Measurements from ENCODE around the gene ZNF525.
A peak's percentile ranks its signal among the peaks of the same experiment; 100 is the strongest.
"Not testable (repeated sequence)": the region's sequence is repeated elsewhere in the genome, so short reads cannot be mapped to it uniquely, and the experiment has no call there.

ZNF525 gene

DNA sequence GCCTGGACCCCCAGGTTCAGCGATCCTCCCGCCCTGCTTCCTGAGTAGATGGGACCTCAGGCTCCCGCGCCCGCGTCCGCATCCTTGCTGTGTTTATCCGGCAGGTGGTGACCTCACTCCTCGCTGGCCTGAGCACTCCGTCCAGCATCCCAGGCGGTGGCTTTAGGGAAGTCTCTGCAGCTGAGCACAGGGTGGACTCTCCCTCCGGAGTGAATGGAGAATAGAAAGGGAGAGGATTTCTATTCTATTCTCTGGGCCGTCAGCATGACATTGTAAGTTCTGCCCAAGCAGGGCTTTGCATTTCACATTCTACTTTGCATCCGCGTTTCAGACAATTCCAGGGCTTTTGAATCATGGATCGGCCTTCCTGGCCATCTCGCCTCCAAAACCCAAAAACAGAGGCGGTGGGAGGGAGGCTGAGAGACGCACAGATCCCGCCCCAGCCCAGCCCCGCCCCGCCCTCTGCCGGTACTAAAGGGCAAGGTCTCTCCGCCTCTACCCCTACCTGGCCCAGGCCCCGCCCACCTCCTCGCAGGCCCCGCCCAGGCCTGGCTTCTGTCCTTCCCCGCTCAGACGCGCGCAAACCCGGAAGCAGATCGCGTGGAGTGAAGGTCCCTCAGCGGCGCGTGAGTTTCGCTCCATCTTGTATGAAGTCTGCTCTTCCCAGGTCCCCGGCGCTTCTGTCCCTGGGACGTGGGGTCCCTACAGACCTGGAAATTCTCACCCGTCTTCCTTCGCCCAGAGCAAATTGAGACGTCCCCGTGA lies at the start of gene ZNF525:
TSS of gene ZNF525 (plus strand) at position 572 of the 765 bp plus-strand sequence. CDS start 6,577 bp downstream, outside the sequence.
- peak; percentile 93 to 95 for DNase-seq (ENCODE audit: low read depth in 2 of 2, low spot score in 1 of 2)

DNA sequence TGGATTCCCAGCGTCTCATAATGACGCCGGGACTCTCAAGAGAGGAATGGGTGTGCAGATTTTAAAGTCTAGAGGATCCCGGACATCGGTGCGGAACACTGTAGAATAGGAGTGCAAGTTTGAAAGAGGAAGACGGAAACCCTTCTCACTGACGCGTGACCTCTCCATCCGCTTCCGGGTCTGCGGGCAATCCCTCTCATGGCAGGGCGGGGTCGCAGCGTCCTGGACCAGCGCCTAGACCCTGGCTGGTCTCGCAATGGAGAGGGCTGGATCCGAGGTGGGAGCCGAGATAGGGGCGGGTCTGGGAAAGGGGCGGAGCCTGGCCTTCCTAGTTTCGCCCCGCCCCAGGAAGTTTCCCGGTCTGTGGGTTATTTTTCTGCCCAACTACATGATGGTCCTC lies 36.5 kb upstream of the ZNF525 start:
- DNase-seq (ENCODE audit: low read depth in 2 of 2, low spot score in 1 of 2) = no peak

DNA sequence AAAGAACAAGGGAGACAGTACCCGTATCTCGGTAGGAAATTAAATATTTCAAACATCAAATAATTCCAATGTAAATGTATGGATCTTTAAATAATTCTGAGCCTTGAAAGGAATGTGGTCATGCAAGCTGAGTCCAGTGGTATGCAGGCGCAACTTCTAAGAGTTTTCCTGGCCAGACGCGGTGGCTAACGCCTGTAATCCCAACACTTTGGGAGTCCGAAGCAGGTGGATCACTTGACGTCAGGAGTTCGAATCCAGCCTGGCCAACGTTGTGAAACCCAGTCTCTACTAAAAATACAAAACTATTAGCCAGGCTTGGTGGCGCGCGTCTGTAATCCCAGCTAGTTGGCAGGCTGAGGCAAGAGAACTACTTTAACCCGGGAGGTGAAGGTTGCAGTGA lies 33.0 kb upstream of the ZNF525 start:
- no peak for DNase-seq (ENCODE audit: low read depth in 2 of 2, low spot score in 1 of 2)

DNA sequence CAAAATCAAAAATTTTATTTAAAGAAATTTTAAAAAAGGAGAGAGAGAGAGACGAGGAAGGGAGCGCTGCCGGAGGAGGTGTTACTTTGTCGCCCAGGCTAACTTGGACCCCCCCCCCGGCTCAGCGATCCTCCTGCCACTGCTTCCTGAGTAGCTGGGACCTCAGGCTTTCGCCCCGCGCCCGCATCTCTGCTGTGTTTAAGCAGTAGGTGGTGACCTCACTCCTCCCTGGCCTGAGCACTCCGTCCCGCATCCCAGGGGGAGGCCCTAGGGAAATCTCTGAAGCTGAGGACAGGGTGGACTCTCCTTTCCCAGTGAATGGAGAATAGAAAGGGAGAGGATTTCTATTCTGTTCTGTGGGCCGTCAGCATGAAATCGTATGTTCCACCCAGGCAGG lies 32.4 kb upstream of the ZNF525 start:
- peak in 1 of 2 donors; percentile 1 for DNase-seq (ENCODE audit: low read depth in 2 of 2, low spot score in 1 of 2)

DNA sequence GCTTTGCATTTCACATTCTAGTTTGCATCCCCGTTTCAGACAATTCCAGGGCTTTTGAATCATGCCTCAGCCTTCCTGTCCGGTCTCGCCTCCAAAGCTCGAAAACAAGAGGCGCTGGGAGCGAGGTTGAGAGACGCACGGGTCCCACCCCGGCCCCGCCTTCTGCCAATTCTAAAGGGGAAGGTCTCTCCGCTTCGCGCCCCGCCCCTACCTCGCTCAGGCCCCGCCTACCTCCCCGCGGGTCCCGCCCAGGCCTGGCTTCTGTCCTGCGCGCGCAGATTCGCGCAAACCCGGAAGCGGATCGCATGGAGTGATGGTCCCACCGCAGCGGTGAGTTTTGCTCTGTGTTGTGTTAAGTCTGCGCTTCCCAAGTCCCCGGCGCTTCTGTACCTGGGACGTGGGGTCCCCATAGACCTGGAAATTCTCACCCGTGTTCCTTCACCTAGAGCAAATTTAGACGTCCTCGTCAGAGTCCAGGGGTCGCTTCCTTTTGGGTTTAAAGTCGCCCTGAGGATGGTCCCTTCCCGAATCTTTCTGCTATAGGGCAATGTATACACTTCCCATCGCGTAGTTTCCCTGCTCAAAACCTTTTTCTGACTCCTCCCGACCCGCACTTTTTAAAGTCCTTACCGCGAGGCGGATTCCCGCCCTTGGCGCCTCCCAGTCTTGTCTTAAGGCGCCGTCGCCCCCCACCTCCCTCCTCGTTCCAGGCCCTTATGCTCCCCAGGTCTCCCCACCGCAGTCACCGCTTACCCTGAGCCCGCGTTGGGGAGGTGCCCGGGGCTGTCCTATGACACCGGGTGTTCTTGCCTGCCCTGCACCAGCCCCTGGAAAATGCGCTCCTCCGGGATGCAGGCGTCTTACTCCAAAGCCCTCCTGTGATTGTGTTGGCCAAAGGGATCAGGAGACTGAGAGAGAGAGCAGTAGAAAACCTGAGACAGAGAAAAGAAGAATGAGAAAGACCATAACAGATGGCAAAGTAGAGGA lies 31.7 kb upstream of the ZNF525 start, which contains the start of gene ZNF845:
TSS of gene ZNF845 (plus strand) at position 287 of the 987 bp plus-strand sequence. CDS start 7,559 bp downstream, outside the sequence.
- peak; percentile 89 to 97 for DNase-seq (ENCODE audit: low read depth in 2 of 2, low spot score in 1 of 2)

DNA sequence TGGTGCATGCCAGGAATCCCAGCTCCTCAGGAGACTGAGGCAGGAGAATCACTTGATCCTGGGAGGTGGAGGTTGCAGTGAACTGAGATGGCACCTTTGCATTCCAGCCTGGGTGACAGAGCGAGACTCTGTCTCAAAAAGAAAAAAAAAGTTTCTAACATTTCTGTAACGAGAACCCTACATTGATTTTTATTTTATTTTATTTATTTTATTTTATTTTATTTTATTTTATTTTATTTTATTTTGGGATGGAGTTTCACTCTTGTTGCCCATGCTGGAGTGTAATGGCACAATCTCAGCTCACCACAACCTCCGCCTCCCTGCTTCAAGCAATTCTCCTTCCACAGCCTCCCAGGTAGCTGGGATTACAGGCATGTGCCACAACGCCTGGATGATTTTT lies 21.1 kb upstream of the ZNF525 start:
- not testable (repeated sequence) for DNase-seq (ENCODE audit: low read depth in 2 of 2, low spot score in 1 of 2)

DNA sequence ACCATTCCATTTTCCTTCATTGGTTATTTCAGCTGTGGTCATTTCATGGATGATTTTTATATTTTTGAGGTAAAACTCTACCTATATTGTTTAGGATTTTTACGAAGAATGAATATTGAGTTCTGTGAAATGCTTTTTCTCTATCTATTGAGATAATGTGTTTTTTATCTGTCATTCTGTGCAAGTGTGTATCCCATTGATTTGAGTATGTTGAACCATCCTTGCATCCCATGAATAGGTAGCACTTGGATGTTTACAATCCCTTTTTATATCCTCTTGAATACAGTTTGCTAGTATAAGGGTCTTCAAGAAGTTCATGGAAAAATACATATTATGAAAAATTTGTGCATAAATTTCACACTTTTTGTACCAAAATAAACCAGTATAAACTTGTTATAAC lies 9.8 kb upstream of the ZNF525 start:
- DNase-seq (ENCODE audit: low read depth in 2 of 2, low spot score in 1 of 2) = no peak

DNA sequence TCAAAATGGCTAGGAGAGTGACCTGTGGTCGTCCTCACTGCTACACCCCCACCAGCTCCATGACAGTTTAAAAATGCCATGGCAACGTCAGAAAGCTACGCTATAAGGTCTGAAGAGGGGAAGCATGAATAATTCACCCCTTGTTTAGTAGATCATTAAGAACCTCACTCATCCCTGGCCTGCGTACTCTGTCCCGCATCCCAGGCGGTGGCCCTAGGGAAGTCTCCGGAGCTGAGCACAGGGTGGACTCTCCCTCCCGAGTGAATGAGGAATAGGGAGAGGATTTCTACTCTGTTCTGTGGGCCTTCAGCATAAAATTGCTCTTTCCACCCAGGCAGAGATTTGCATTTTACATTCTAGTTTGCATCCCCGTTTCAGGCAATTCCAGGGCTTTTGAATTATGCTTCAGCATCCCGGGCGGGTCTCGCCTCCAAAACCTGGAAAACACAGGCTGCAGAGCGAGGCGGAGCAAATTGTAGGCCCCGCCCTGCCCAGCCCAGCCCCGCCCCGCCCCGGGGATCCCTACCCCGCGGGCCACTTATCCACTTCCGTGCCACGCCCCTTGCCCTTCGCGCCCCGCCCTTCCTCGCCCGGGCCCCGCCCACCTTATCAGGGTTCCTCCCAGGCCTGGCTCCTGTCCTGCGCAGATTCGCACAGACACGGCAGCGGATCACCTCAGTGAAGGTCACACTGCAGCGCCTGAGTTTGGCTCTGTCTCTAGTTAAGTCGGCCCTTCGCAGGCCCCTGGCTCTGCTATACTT lies 7.5 kb upstream of the ZNF525 start:
- DNase-seq (ENCODE audit: low read depth in 2 of 2, low spot score in 1 of 2) = no peak

DNA sequence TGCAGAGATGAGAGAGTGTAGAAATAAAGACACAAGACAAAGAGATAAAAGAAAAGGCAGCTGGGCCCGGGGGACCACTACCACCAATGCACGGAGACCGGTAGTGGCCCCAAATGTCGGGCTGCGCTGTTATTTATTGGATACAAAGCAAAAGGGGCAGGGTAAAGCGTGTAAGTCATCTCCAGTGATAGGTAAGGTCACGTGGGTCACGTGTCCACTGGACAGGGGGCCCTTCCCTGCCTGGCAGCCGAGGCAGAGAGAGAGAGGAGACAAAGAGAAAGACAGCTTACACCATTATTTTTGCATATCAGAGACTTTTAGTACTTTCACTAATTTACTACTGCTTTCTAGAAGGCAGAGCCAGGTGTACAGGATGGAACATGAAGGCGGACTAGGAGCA lies 5.4 kb upstream of the ZNF525 start:
- not testable (repeated sequence) for DNase-seq (ENCODE audit: low read depth in 2 of 2, low spot score in 1 of 2)

DNA sequence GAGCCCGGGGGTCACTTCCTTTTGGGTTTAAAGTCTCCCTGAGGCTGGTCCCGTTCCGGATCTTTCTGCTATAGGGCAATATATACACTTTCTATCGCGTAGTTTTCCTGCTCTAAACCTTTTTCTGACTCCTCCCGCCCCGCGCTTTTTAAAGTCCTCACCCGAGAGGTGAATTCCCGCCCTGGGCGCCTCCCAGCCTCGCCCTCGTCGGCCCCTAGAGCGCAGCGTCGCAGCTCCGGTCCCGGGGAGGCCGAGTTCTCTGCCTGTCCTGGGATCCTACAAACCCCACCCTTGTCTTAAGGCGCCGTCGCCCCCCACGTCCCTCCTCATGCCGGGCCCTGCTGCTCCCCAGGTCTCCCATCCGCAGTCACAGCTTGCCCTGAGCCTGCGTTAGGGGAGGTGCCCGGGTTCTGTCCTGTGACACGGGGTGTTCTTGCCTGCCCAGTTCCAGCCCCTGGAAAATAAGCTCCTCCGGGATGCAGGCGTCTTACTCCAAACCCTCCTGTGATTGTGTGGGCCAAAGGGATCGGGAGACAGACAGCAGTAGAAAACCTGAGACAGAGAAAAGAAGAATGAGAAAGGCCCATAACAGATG lies 491 bp downstream of the ZNF525 start:
- peak in 1 of 2 donors; percentile 1 for DNase-seq (ENCODE audit: low read depth in 2 of 2, low spot score in 1 of 2)

DNA sequence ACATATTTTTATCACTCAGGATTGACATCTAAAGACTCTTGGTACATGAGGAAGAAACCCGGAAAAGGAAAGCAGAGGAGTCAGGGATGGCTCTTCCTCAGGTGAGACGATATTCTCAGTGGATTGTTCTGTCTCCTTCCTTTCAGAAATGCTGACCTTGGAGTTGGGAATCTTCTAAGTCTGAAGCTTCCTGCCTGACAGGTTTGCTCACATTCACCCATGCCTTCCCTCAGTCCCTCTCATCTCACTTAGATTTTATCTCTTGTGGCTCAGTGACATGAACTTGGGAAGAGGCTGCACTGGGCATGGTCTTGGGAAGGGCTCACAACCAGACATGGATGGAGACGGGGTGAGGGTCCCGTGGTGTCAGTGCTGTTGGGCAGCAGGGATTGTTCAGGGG lies 6.7 kb downstream of the ZNF525 start:
- DNase-seq (ENCODE audit: low read depth in 2 of 2, low spot score in 1 of 2) = no peak

DNA sequence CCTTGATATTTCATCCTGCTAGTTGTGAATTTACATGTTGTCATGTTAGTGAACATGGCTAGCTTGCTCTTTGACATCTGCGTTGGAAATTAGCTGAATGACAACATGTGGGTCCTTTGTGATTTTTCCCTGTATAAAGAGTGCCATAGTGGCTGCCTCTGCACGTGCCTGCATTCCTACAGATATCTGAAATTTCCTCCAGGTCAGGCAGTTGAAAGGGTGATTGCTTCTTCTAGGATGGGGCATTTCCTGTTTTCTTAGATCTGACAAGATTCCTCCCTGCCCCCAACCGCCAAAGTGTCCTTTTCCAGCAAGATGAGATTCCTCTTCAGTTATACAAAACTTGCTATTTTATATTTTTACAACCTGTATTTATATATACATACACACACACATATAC lies 8.8 kb downstream of the ZNF525 start:
- no peak for DNase-seq (ENCODE audit: low read depth in 2 of 2, low spot score in 1 of 2)

DNA sequence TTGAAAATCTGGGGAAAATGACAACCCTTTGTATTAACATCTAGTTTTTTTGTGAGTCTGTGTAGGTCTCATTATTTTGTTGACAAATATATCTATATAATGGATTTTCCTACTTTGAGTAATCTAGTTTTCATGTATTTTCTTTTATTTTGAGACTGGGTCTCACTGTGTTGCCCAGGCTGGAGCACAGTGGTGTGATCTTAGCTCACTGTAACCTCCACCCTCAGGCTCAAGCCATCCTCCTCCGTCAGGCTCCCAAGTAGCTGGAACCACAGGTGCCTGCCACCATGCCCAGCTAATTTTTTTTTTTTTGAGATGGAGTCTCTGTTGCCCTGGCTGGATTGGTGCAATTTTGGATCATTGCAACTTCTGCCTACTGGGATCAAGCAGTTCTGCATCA lies 9.2 kb downstream of the ZNF525 start:
- DNase-seq (ENCODE audit: low read depth in 2 of 2, low spot score in 1 of 2) = no peak

DNA sequence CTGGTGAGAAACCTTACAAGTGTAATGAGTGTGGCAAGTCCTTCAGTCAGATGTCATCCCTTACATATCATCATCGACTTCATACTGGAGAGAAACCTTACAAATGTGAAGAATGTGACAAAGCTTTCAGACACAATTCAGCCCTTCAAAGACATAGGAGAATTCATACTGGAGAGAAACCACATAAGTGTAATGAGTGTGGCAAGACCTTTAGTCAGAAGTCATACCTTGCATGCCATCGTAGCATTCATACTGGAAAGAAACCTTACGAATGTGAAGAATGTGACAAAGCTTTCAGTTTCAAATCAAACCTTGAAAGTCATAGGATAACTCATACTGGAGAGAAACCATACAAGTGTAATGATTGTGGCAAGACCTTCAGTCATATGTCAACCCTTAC lies 15.9 kb downstream of the ZNF525 start:
- DNase-seq (ENCODE audit: low read depth in 2 of 2, low spot score in 1 of 2) = no peak

DNA sequence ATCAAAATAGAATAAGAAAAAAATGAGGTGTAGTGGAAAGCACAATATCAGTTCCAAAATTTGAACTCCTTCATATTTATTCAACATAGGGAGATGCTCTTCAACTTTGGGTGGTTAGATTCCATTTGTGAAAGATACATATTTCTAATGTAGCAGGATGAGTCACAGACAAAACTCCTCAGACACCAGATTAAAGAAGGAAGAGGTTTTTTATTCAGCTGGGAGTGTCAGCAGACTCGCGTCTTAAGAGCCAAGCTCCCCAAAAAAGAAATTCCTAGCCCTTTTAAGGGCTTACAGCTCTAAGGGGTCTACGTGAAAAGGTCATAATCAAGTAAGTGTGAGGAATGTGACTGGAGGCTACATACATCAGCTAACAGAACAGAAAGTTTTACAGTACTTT lies 22.7 kb downstream of the ZNF525 start:
- no peak for DNase-seq (ENCODE audit: low read depth in 2 of 2, low spot score in 1 of 2)

DNA sequence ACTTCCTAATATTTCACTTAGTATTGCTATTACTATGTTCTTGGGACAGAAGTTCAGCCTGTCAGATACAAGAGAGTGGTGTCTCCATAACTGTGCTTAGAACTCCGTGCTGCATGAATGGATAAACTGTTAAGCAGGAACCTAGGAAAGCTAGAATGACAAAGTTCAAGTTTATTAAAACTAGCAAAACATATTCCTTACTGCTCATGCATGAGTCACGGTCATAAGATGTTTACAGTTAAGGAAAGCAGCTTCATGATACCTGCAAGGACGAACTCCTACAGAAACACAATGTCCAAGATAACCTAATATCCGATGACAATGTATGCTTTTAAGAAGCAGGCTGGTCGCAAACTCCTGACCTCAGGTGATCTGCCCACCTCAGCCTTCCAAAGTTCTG lies 23.4 kb downstream of the ZNF525 start:
- no peak for DNase-seq (ENCODE audit: low read depth in 2 of 2, low spot score in 1 of 2)

DNA sequence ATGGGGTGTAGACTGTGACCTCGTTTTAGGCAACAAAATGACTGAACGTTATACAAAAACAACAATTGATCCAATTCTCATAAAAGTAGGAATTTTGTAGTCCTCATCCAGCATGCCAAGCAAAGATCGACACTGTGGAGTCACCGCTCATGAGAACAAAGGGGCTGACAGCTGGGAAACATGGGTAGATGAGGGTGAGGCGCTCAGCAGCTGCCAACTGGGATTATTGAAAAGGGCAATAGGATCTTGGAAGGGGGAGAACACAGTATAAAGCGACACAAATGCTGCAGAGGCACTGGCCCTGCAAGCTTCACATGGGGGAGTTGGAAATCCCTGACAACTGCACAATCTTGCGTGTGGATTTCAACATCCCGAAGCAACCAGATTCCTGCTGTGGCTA lies 24.1 kb downstream of the ZNF525 start:
- no peak for DNase-seq (ENCODE audit: low read depth in 2 of 2, low spot score in 1 of 2)

DNA sequence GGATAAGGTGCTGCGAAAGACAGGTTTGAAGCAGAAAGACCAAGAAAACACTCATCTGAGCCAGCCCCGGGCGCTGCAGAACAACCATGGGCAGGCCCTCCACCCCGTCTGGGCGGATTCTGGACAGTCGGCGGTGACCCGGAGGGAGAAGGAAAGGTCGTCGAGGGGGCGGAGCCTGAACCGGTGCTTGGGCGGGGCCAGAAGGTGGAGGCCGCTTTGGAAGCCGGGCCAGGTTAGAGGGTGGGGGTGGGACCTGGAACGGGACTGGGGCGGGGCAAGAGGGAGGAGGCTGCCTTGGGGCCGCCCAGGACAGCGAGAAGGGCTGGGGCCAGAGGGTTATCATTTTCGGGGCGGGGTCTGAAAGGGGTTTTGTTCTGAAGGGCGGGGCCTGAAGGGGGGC lies 24.5 kb downstream of the ZNF525 start:
- DNase-seq (ENCODE audit: low read depth in 2 of 2, low spot score in 1 of 2) = no peak

DNA sequence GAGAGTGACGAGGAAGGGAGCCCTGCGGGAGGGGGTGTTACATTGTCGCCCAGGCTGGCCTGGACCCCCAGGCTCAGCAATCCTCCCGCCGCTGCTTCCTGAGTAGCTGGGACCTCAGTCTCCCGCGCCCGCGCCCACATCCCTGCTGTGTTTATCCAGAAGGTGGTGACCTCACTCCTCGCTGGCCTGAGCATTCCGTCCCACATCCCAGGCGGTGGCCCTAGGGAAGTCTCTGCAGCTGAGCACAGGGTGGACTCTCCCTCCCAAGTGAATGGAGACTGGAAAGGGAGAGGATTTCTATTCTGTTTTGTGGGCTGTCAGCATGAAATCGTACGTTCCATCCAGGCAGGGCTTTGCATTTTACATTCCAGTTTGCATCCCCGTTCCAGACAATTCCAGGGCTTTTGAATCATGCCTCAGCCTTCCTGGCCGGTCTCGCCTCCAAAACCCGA lies 29.0 kb downstream of the ZNF525 start:
- no peak for DNase-seq (ENCODE audit: low read depth in 2 of 2, low spot score in 1 of 2)

DNA sequence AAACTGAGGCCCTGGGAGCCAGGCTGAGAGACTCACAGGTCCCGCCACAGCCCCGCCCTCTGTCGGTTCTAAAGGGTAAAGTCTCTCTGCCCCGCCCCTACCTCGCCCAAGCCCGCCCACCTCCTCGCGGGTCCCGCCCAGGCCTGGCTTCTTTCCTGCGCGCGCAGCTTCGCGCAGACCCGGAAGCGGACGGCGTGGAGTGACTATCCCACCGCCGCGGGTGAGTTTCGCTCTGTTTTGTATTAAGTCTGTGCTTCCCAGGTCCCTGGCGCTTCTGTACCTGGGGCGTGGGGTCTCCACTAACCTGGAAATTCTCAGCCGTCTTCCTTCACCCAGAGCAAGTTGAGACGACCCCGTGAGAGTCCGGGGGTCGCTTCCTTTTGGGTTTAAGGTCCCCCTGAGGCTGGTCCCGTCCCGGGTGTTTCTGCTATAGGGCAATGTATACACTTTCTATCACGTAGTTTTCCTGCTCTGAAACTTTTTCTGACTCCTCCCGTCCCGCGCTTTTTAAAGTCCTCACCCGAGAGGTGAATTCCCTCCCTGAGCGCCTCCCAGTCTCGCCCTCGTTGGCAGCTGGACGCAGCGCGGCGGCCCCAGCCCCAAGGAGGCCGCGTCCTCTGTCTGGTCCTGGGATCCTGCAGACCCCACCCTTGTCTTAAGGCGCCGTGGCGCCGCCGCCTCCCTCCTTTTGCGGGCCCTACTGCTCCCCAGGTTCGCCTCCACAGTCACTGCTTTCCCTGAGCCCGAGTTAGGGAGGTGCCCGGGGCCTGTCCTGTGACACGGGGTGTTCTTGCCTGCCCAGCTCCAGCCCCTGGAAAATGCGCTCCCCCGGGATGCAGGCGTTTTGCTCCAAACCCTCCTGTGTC lies 29.7 kb downstream of the ZNF525 start, which contains the start of gene ZNF765:
TSS of gene ZNF765 (plus strand) at position 176 of the 866 bp plus-strand sequence. CDS start 2,867 bp downstream, outside the sequence.
- peak; percentile 91 to 98 for DNase-seq (ENCODE audit: low read depth in 2 of 2, low spot score in 1 of 2)
